HepG2 (cell line): ENCODE measurements around the gene PRPF4. TPM values are rescaled to one million over a fixed set of nuclear protein-coding genes. Genes with fewer than 3 reads are reported as not detected.
A peak's percentile ranks its signal among the peaks of the same experiment; 100 is the strongest.

Experiments used
- BCL6 ChIP-seq: IDR thresholded peaks from 2 replicates; pipeline ENCODE4 v1.6.1; 2016; ENCODE audit warnings: missing genetic modification reagents, missing compliant biosample characterization
- CHD4 ChIP-seq: fragments of 200-600 bp; sonication (generic); IDR thresholded peaks from 2 replicates; pipeline ENCODE4 v1.7.0; 2017; ENCODE audit warnings: mild to moderate bottlenecking, low read length, borderline replicate concordance
- FOXJ3 ChIP-seq: sonication (generic); formaldehyde crosslinking; IDR thresholded peaks from 2 replicates; pipeline ENCODE4 v1.4.0; 2020; ENCODE audit warnings: missing genetic modification reagents, mild to moderate bottlenecking, borderline replicate concordance
- HNRNPH1 ChIP-seq: fragments of 200-400 bp; formaldehyde crosslinking; optimal IDR thresholded peaks from 2 replicates; pipeline ENCODE3; 2017; ENCODE audit warnings: mild to moderate bottlenecking, low read depth, low read length
- KDM5B ChIP-seq: sonication (generic); formaldehyde crosslinking; IDR thresholded peaks from 2 replicates; pipeline ENCODE4 v1.4.0; 2020; ENCODE audit warnings: missing genetic modification reagents, mild to moderate bottlenecking, borderline replicate concordance
- MTA3 ChIP-seq: sonication (generic); formaldehyde crosslinking; IDR thresholded peaks from 2 replicates; pipeline ENCODE4 v1.4.0; 2020; ENCODE audit warnings: missing genetic modification reagents
- MYNN ChIP-seq: sonication (generic); formaldehyde crosslinking; IDR thresholded peaks from 2 replicates; pipeline ENCODE4 v1.4.0; 2020; ENCODE audit warnings: mild to moderate bottlenecking, low read depth, missing genetic modification reagents
- RAD21 ChIP-seq: fragments of 450-650 bp; formaldehyde crosslinking; IDR thresholded peaks from 2 replicates; pipeline ENCODE4 v1.5.0; 2020; ENCODE audit warnings: mild to moderate bottlenecking
- SALL1 ChIP-seq: sonication (generic); formaldehyde crosslinking; IDR thresholded peaks from 2 replicates; pipeline ENCODE4 v1.8.0; 2022; ENCODE audit warnings: mild to moderate bottlenecking, missing genetic modification reagents
- SMC3 ChIP-seq: IDR thresholded peaks from 2 replicates; pipeline ENCODE4 v1.6.1; 2011; ENCODE audit warnings: low read length, improper control_type of control experiment
- SPEN ChIP-seq: sonication (generic); formaldehyde crosslinking; IDR thresholded peaks from 2 replicates; pipeline ENCODE4 v1.5.1; 2020; ENCODE audit warnings: low read depth, mild to moderate bottlenecking, missing genetic modification reagents
- STAG1 ChIP-seq: sonication (generic); formaldehyde crosslinking; IDR thresholded peaks from 2 replicates; pipeline ENCODE4 v1.4.0; 2020; ENCODE audit warnings: missing genetic modification reagents
- ZNF17 ChIP-seq: sonication (generic); formaldehyde crosslinking; IDR thresholded peaks from 2 replicates; pipeline ENCODE4 v1.5.0; 2020; ENCODE audit warnings: mild to moderate bottlenecking, missing genetic modification reagents
- ZNF20 ChIP-seq: sonication (generic); formaldehyde crosslinking; IDR thresholded peaks from 2 replicates; pipeline ENCODE4 v1.4.0; 2020; ENCODE audit warnings: mild to moderate bottlenecking, moderate library complexity, missing genetic modification reagents
- ZNF629 ChIP-seq: sonication (generic); formaldehyde crosslinking; conservative IDR thresholded peaks from 2 replicates; pipeline ENCODE4 v1.5.0; 2020; ENCODE audit warnings: missing genetic modification reagents
- polyA plus RNA-seq, 8 experiments: library from polyadenylated mRNA; depleted of rRNA in 3 of 8; stranded (reverse) in 7 of 8; unstranded in 1 of 8; fragments of >200 nt; fragmentation: Illumina TruSeq in 4 of 8; extraction: Trizol in 4 of 8; gene quantifications; 2 replicates each; pipeline versions ENCODE4 v1.2.1 to v1.2.3, GENCODE V29; 2011 to 2016; ENCODE audit warnings: low read depth in 4 of 8, missing spikeins in 1 of 8, mixed read lengths in 1 of 8; ENCODE audit not compliant: insufficient read depth in 1 of 8
- total RNA-seq, 5 experiments: library from RNA; depleted of rRNA; stranded (reverse); fragments of >200 nt; fragmentation: Illumina TruSeq; extraction: Trizol; gene quantifications; 2 replicates each; pipeline ENCODE4 v1.2.3, GENCODE V29; 2016; ENCODE audit warnings: low read depth in 1 of 5
- TF ChIP-seq, protein P1 (sequence below): sonication (generic); formaldehyde crosslinking; IDR thresholded peaks from 2 replicates; pipeline ENCODE4 v1.4.0; 2020; ENCODE audit warnings: mild to moderate bottlenecking, missing genetic modification reagents
- TF ChIP-seq, protein P2 (sequence below): sonication (generic); formaldehyde crosslinking; IDR thresholded peaks from 2 replicates; pipeline ENCODE4 v1.5.1; 2020; ENCODE audit warnings: mild to moderate bottlenecking, moderate library complexity, missing genetic modification reagents
- TF ChIP-seq, protein P3 (sequence below): sonication (generic); formaldehyde crosslinking; IDR thresholded peaks from 2 replicates; pipeline ENCODE4 v1.5.0; 2020; ENCODE audit warnings: mild to moderate bottlenecking, missing genetic modification reagents, moderate library complexity
- TF ChIP-seq, protein P4 (sequence below): sonication (generic); formaldehyde crosslinking; IDR thresholded peaks from 2 replicates; pipeline ENCODE4 v1.8.1; 2023; ENCODE audit warnings: mild to moderate bottlenecking, inconsistent platforms, moderate library complexity, missing genetic modification reagents, borderline replicate concordance
- TF ChIP-seq, protein P5 (sequence below): sonication (generic); formaldehyde crosslinking; IDR thresholded peaks from 2 replicates; pipeline ENCODE4 v1.4.0; 2020; ENCODE audit warnings: missing genetic modification reagents

PRPF4 gene
- total and polyA plus RNA-seq, 2 of the 13 experiments (the other 11 are each of a cell fraction or from before 2014, with no cell fraction given): 10.3 to 49.0 TPM

DNA sequence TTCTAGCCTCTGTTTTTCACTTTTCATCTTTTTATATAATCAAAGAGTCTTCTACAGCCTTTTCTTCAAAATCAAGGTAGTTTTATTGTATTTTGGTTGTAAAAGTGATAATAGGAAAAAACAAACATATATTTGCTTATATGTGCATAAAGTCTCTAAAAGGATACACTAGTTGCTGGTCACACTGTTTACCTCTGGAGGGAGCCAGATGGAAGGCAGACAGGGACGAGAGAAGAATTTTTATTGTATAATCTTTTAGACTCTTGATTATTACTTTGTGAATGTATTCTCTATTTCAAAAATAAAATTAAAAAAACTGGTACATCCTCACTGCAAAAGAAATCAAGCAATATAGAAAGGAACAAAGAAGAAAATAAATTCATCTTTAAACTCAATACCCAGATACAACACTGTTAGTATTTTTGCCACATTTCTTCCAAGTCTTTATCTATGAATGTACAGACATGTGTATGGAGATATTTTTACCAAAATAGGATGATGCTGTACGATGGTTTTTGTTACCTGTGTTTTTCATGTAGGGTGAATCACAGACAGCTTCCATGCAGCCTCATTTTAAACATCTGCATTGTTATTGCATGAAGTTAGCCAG, 33.9 kb downstream of the PRPF4 start (continued):
- no peak for TF ChIP-seq ZNF20 (CRISPR knock-in tag)
- TF ChIP-seq FOXJ3 (CRISPR knock-in tag): no peak
- no peak for TF ChIP-seq KDM5B (CRISPR knock-in tag)
- TF ChIP-seq, protein P1, sequence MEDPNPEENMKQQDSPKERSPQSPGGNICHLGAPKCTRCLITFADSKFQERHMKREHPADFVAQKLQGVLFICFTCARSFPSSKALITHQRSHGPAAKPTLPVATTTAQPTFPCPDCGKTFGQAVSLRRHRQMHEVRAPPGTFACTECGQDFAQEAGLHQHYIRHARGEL: no peak
- TF ChIP-seq RAD21: peak; percentile 59
- no peak for TF ChIP-seq BCL6 (CRISPR knock-in tag)
- TF ChIP-seq MYNN (CRISPR knock-in tag): no peak
- TF ChIP-seq, protein P2, sequence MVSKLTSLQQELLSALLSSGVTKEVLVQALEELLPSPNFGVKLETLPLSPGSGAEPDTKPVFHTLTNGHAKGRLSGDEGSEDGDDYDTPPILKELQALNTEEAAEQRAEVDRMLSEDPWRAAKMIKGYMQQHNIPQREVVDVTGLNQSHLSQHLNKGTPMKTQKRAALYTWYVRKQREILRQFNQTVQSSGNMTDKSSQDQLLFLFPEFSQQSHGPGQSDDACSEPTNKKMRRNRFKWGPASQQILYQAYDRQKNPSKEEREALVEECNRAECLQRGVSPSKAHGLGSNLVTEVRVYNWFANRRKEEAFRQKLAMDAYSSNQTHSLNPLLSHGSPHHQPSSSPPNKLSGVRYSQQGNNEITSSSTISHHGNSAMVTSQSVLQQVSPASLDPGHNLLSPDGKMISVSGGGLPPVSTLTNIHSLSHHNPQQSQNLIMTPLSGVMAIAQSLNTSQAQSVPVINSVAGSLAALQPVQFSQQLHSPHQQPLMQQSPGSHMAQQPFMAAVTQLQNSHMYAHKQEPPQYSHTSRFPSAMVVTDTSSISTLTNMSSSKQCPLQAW: no peak
- TF ChIP-seq, protein P3, sequence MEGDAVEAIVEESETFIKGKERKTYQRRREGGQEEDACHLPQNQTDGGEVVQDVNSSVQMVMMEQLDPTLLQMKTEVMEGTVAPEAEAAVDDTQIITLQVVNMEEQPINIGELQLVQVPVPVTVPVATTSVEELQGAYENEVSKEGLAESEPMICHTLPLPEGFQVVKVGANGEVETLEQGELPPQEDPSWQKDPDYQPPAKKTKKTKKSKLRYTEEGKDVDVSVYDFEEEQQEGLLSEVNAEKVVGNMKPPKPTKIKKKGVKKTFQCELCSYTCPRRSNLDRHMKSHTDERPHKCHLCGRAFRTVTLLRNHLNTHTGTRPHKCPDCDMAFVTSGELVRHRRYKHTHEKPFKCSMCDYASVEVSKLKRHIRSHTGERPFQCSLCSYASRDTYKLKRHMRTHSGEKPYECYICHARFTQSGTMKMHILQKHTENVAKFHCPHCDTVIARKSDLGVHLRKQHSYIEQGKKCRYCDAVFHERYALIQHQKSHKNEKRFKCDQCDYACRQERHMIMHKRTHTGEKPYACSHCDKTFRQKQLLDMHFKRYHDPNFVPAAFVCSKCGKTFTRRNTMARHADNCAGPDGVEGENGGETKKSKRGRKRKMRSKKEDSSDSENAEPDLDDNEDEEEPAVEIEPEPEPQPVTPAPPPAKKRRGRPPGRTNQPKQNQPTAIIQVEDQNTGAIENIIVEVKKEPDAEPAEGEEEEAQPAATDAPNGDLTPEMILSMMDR: peak; percentile 72
- TF ChIP-seq, protein P4, sequence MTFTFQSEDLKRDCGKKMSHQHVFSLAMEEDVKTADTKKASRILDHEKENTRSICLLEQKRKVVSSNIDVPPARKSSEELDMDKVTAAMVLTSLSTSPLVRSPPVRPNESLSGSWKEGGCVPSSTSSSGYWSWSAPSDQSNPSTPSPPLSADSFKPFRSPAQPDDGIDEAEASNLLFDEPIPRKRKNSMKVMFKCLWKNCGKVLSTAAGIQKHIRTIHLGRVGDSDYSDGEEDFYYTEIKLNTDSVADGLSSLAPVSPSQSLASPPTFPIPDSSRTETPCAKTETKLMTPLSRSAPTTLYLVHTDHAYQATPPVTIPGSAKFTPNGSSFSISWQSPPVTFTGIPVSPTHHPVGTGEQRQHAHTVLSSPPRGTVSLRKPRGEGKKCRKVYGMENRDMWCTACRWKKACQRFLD (CRISPR knock-in tag): no peak
- no peak for TF ChIP-seq HNRNPH1
- no peak for TF ChIP-seq SALL1 (CRISPR knock-in tag)
- no peak for TF ChIP-seq SPEN (CRISPR knock-in tag)
- TF ChIP-seq, protein P5, sequence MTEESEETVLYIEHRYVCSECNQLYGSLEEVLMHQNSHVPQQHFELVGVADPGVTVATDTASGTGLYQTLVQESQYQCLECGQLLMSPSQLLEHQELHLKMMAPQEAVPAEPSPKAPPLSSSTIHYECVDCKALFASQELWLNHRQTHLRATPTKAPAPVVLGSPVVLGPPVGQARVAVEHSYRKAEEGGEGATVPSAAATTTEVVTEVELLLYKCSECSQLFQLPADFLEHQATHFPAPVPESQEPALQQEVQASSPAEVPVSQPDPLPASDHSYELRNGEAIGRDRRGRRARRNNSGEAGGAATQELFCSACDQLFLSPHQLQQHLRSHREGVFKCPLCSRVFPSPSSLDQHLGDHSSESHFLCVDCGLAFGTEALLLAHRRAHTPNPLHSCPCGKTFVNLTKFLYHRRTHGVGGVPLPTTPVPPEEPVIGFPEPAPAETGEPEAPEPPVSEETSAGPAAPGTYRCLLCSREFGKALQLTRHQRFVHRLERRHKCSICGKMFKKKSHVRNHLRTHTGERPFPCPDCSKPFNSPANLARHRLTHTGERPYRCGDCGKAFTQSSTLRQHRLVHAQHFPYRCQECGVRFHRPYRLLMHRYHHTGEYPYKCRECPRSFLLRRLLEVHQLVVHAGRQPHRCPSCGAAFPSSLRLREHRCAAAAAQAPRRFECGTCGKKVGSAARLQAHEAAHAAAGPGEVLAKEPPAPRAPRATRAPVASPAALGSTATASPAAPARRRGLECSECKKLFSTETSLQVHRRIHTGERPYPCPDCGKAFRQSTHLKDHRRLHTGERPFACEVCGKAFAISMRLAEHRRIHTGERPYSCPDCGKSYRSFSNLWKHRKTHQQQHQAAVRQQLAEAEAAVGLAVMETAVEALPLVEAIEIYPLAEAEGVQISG (CRISPR knock-in tag): no peak
- no peak for TF ChIP-seq ZNF629 (CRISPR knock-in tag)
- TF ChIP-seq CHD4: no peak
- TF ChIP-seq ZNF17 (CRISPR knock-in tag): no peak
- TF ChIP-seq SMC3: peak; percentile 67
- no peak for TF ChIP-seq MTA3 (CRISPR knock-in tag)
- TF ChIP-seq STAG1 (CRISPR knock-in tag): peak; percentile 80
- TF ChIP-seq, all 625 proteins: peak for 8
